Tibial artery (tissue), 4 donors: ENCODE data around the gene ARHGAP15.

Experiments used
- DNase-seq, 2 donors: peaks; one replicate each; pipeline ENCODE4 v3.0.0-alpha.2; 2019
- H3K27ac ChIP-seq, 2 donors: fragments of 200-600 bp; sonication (generic) in 1 of 2; 1 replicate in 1 of 2; 2 replicates in 1 of 2; pipeline ENCODE4 v1.5.1; 2018 to 2019; ENCODE audit warnings: mild to moderate bottlenecking in 1 of 2
- H3K27me3 ChIP-seq, 2 donors: fragments of 200-600 bp; sonication (generic) in 1 of 2; one replicate each; pipeline versions ENCODE4 v1.5.1 to v1.6.0; 2016 to 2019
- H3K36me3 ChIP-seq, 3 donors: fragments of 200-600 bp; sonication (generic) in 2 of 3; one replicate each; pipeline ENCODE4 v1.5.1; 2016 to 2019; ENCODE audit warnings: mild to moderate bottlenecking in 2 of 3
- H3K4me1 ChIP-seq, 4 donors: fragments of 200-600 bp; sonication (generic) in 2 of 4; 1 replicate in 3 of 4; 2 replicates in 1 of 4; pipeline ENCODE4 v1.5.1; 2016 to 2019
- H3K4me3 ChIP-seq, 2 donors: fragments of 200-600 bp; sonication (generic) in 1 of 2; 1 replicate in 1 of 2; 2 replicates in 1 of 2; pipeline ENCODE4 v1.5.1; 2018 to 2019; ENCODE audit warnings: mild to moderate bottlenecking in 2 of 2
- H3K9me3 ChIP-seq, 3 donors: fragments of 200-600 bp; sonication (generic) in 1 of 3; one replicate each; pipeline ENCODE4 v1.5.1; 2016 to 2019
- intact Hi-C: fragments of 100-400 bp; cut with DNase I; formaldehyde crosslinking; loops from one replicate; pipeline ENCODE4 v1.15.0; 2023; ENCODE audit warnings: low total_unique reads
- TF ChIP-seq, protein P1 (sequence below), 2 experiments: fragments of 200-600 bp in 1 of 2; fragments of 450-650 bp in 1 of 2; IDR thresholded peaks; one replicate each; pipeline ENCODE4 v1.5.1; 2017 to 2019; ENCODE audit warnings: antibody characterized with exemption in 2 of 2, mild to moderate bottlenecking in 1 of 2, moderate library complexity in 1 of 2

ARHGAP15 gene

GRCh38 chr2:143128681-143129580, at the start of gene ARHGAP15:
TSS of gene ARHGAP15 (plus strand) at chr2:143129419.
- Histone ChIP-seq H3K4me1 (no peaks in the 10 kb centered on the region), H3K4me3 (no peak within 1 kb of the TSS), H3K9me3 (no peaks in the 10 kb centered on the region), H3K27ac (no peak within 1 kb of the TSS), H3K36me3 (no peaks in the 10 kb centered on the region), H3K27me3 (no peaks in the 10 kb centered on the region)
- intact Hi-C loops, result no loop called here
- no peak for DNase-seq
- TF ChIP-seq, protein P1, sequence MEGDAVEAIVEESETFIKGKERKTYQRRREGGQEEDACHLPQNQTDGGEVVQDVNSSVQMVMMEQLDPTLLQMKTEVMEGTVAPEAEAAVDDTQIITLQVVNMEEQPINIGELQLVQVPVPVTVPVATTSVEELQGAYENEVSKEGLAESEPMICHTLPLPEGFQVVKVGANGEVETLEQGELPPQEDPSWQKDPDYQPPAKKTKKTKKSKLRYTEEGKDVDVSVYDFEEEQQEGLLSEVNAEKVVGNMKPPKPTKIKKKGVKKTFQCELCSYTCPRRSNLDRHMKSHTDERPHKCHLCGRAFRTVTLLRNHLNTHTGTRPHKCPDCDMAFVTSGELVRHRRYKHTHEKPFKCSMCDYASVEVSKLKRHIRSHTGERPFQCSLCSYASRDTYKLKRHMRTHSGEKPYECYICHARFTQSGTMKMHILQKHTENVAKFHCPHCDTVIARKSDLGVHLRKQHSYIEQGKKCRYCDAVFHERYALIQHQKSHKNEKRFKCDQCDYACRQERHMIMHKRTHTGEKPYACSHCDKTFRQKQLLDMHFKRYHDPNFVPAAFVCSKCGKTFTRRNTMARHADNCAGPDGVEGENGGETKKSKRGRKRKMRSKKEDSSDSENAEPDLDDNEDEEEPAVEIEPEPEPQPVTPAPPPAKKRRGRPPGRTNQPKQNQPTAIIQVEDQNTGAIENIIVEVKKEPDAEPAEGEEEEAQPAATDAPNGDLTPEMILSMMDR (IDR thresholded peaks at IDR 0.05), result no peak

- DNase-seq, result no peak
- H3K27ac ChIP-seq, result no peak overlapping the region
- TF ChIP-seq, protein P1 (IDR thresholded peaks at IDR 0.05), result no peak
- no peaks in the 10 kb centered on the region for H3K36me3 ChIP-seq
- no peak overlapping the region for H3K4me3 ChIP-seq
- H3K27me3 ChIP-seq, result no peaks in the 10 kb centered on the region
- H3K4me1 ChIP-seq, result no peaks in the 10 kb centered on the region
- intact Hi-C loops, result no loop called here
- peaks cover 0 to 3% (median 0%) of the 10 kb centered on the region in 3 donors for H3K9me3 ChIP-seq
Measured at GRCh38 chr2:143081616-143082015, 47.6 kb upstream of the ARHGAP15 start.

GRCh38 chr2:143083636-143084035, 45.6 kb upstream of the ARHGAP15 start:
- TF ChIP-seq, protein P1 (IDR thresholded peaks at IDR 0.05), result no peak
- intact Hi-C loops, result no loop called here
- Histone ChIP-seq H3K4me1 (no peaks in the 10 kb centered on the region), H3K36me3 (no peaks in the 10 kb centered on the region), H3K27ac (no peak overlapping the region), H3K4me3 (no peak overlapping the region), H3K9me3 (peaks cover 0 to 3% (median 0%) of the 10 kb centered on the region in 3 donors), H3K27me3 (no peaks in the 10 kb centered on the region)
- no peak for DNase-seq

GRCh38 chr2:143084462-143084861, 44.8 kb upstream of the ARHGAP15 start:
- H3K4me3 ChIP-seq, result no peak overlapping the region
- H3K4me1 ChIP-seq, result no peaks in the 10 kb centered on the region
- H3K36me3 ChIP-seq, result no peaks in the 10 kb centered on the region
- peaks cover 0 to 3% (median 0%) of the 10 kb centered on the region in 3 donors for H3K9me3 ChIP-seq
- TF ChIP-seq, protein P1 (IDR thresholded peaks at IDR 0.05), result no peak
- H3K27me3 ChIP-seq, result no peaks in the 10 kb centered on the region
- intact Hi-C loops, result no loop called here
- DNase-seq, result no peak
- no peak overlapping the region for H3K27ac ChIP-seq

DNA sequence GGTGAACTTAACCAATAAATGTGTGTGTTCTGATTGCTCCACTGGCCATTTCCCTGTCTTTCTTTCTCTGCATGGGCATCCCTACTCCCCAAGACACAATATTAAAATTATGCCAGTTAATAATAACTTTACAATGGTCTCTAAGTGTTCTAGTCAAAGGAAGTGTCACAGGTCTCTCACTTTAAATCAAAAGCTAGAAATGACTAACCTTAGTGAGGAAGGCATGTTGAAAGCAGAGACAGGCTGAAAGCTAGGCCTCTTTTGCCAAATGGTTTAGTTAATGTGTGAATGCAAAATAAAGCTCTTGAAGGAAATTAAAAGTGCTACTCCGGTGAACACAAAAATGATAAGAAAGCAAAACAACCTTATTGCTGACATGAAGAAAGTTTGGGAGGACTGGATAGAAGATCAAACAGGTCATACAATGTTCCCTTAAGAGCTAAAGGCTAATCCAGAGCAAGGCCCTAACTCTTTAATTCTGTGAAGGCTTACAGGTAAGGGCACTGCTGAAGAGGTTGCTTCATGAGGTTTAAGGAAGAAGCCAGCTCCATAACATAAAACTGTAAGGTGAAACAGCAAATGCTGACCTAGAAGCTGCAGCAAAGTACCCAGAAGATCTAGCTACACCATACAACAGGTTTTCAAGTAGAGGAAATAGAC, 44.0 kb upstream of the ARHGAP15 start:
- DNase-seq, result no peak
- no peaks in the 10 kb centered on the region for H3K27me3 ChIP-seq
- peaks cover 0 to 3% (median 0%) of the 10 kb centered on the region in 3 donors for H3K9me3 ChIP-seq
- intact Hi-C loops, result no loop called here
- H3K36me3 ChIP-seq, result no peaks in the 10 kb centered on the region
- TF ChIP-seq, protein P1 (IDR thresholded peaks at IDR 0.05), result no peak
- H3K4me3 ChIP-seq, result no peak overlapping the region
- no peak overlapping the region for H3K27ac ChIP-seq
- H3K4me1 ChIP-seq, result no peaks in the 10 kb centered on the region
